Mammary epithelial cell (primary cell): Measurements from ENCODE around the gene BRIP1.

Experiments
- CTCF ChIP-seq, 2 donors: IDR thresholded peaks in 1 of 2; conservative IDR thresholded peaks in 1 of 2; 2 replicates each; pipeline ENCODE4 v1.5.1; 2011 to 2012; ENCODE audit warnings: inconsistent platforms in 2 of 2, low read length in 2 of 2, mild to moderate bottlenecking in 2 of 2, control low read depth in 1 of 2, low read depth in 1 of 2; ENCODE audit not compliant: insufficient read depth in 1 of 2; ENCODE audit errors: extremely low read depth in 1 of 2
- EZH2 ChIP-seq: IDR thresholded peaks from 2 replicates; pipeline ENCODE4 v1.6.1; 2012; ENCODE audit warnings: low read length, inconsistent platforms, borderline replicate concordance

GRCh38 chr17:61713035-61713434 is 150.3 kb downstream of the BRIP1 start:
- TF ChIP-seq CTCF (conservative IDR thresholded peaks at IDR 0.05 in 1 of 2, IDR thresholded peaks at IDR 0.05 in 1 of 2; ENCODE audit: extremely low read depth in 1 of 2, insufficient read depth in 1 of 2, low read depth in 1 of 2, low read length in 2 of 2) (no peak), EZH2 (no peak)
